ENCODE measurements around the gene CADM2.

CADM2 gene

GRCh38 chr3:84980456-84980855, 21.7 kb downstream of the CADM2 start:
- ChIA-PET CTCF (no interaction called here), POLR2A (no interaction called here)
- Histone ChIP-seq H3K4me3 (ENCODE audit: low read depth, low read length) (no peak overlapping the region), H3K36me3 (ENCODE audit: control insufficient read depth in 2 of 2, insufficient read depth in 1 of 2, low read length in 2 of 2) (no peaks in the 10 kb centered on the region), H3K9me3 (ENCODE audit: control insufficient read depth, insufficient read depth, low read depth, low read length) (no peaks in the 10 kb centered on the region), H3K27ac (ENCODE audit: extremely low read depth, low read depth, low read length) (no peak overlapping the region), H3K4me1 (ENCODE audit: control insufficient read depth, insufficient read depth, low read length) (no peaks in the 10 kb centered on the region)
- no peak for TF ChIP-seq ZNF2 (tag by site-specific recombination; IDR thresholded peaks at IDR 0.05)
- no peak for TF ChIP-seq ZNF132 (tag by site-specific recombination; IDR thresholded peaks at IDR 0.05; ENCODE audit: borderline replicate concordance)
- no peak for TF ChIP-seq ZBTB8A (tag by site-specific recombination; IDR thresholded peaks at IDR 0.05)
- no peak for TF ChIP-seq ZNF837 (tag by site-specific recombination; IDR thresholded peaks at IDR 0.05)

- TF ChIP-seq ZBTB1 (tag by site-specific recombination; IDR thresholded peaks at IDR 0.05) (no peak), ZNF777 (tag by site-specific recombination; IDR thresholded peaks at IDR 0.05; ENCODE audit: borderline replicate concordance) (no peak)
- ChIA-PET POLR2A (no interaction called here), CTCF (no interaction called here)
- H3K27ac ChIP-seq (ENCODE audit: extremely low read depth, low read depth, low read length): no peak overlapping the region
- no peak overlapping the region for H3K4me3 ChIP-seq (ENCODE audit: low read depth, low read length)
- no peaks in the 10 kb centered on the region for H3K9me3 ChIP-seq (ENCODE audit: control insufficient read depth, insufficient read depth, low read depth, low read length)
- no peaks in the 10 kb centered on the region for H3K4me1 ChIP-seq (ENCODE audit: control insufficient read depth, insufficient read depth, low read length)
- H3K36me3 ChIP-seq (ENCODE audit: control insufficient read depth in 2 of 2, insufficient read depth in 1 of 2, low read length in 2 of 2): no peaks in the 10 kb centered on the region
These were observed 24.7 kb downstream of the CADM2 start for GRCh38 chr3:84983490-84983889.

- POLR2A ChIA-PET: no interaction called here
- no peak overlapping the region for H3K4me3 ChIP-seq (ENCODE audit: low read depth, low read length)
- no peaks in the 10 kb centered on the region for H3K4me1 ChIP-seq (ENCODE audit: control insufficient read depth, insufficient read depth, low read length)
- no peaks in the 10 kb centered on the region for H3K36me3 ChIP-seq (ENCODE audit: control insufficient read depth in 2 of 2, insufficient read depth in 1 of 2, low read length in 2 of 2)
- TF ChIP-seq KLF16 (tag by site-specific recombination; IDR thresholded peaks at IDR 0.05) (no peak), ZBTB48 (tag by site-specific recombination; IDR thresholded peaks at IDR 0.05) (no peak), ZNF544 (tag by site-specific recombination; IDR thresholded peaks at IDR 0.05) (no peak), ZEB2 (tag by site-specific recombination; IDR thresholded peaks at IDR 0.05) (no peak), REPIN1 (tag by site-specific recombination; IDR thresholded peaks at IDR 0.05; ENCODE audit: low read depth) (no peak), ZNF155 (tag by site-specific recombination; IDR thresholded peaks at IDR 0.05) (no peak), AEBP2 (tag by site-specific recombination; IDR thresholded peaks at IDR 0.05; ENCODE audit: borderline replicate concordance) (no peak), ZNF146 (tag by site-specific recombination; IDR thresholded peaks at IDR 0.05) (no peak), ZNF426 (tag by site-specific recombination; IDR thresholded peaks at IDR 0.05) (no peak), ZIC2 (tag by site-specific recombination; IDR thresholded peaks at IDR 0.05) (no peak), ZNF280C (tag by site-specific recombination; IDR thresholded peaks at IDR 0.05) (no peak), SCRT1 (tag by site-specific recombination; IDR thresholded peaks at IDR 0.05; ENCODE audit: borderline replicate concordance) (no peak), GLI2 (tag by site-specific recombination; IDR thresholded peaks at IDR 0.05; ENCODE audit: borderline replicate concordance, low read depth) (no peak), ZNF449 (tag by site-specific recombination; IDR thresholded peaks at IDR 0.05) (no peak), ZNF843 (tag by site-specific recombination; IDR thresholded peaks at IDR 0.05) (no peak), BCL6B (tag by site-specific recombination; IDR thresholded peaks at IDR 0.05) (no peak), YY1 (tag by site-specific recombination; IDR thresholded peaks at IDR 0.05) (no peak), ZNF76 (tag by site-specific recombination; IDR thresholded peaks at IDR 0.05; ENCODE audit: borderline replicate concordance, low read depth) (no peak), ATF2 (tag by site-specific recombination; IDR thresholded peaks at IDR 0.05; ENCODE audit: low read depth) (no peak), ZNF391 (tag by site-specific recombination; IDR thresholded peaks at IDR 0.05; ENCODE audit: borderline replicate concordance, low read depth) (no peak)
- no peak overlapping the region for H3K27ac ChIP-seq (ENCODE audit: extremely low read depth, low read depth, low read length)
- CTCF ChIA-PET: no interaction called here
- H3K9me3 ChIP-seq (ENCODE audit: control insufficient read depth, insufficient read depth, low read depth, low read length): no peaks in the 10 kb centered on the region
These were observed 25.6 kb downstream of the CADM2 start for GRCh38 chr3:84984429-84984828.
